Bronchial epithelial cell (primary cell): ENCODE measurements around the gene RBMS1. TPM values are rescaled to one million over a fixed set of nuclear protein-coding genes. Genes with fewer than 3 reads are reported as not detected.

ENCODE experiments used
- DNase-seq: peaks from one replicate; pipeline ENCODE4 v3.0.0-alpha.2; 2010; ENCODE audit warnings: low read depth
- FAIRE-seq: peaks from 2 replicates; lab custom pipeline; 2011; peaks lifted over from hg19 to GRCh38; lab: Jason Lieb, UNC
- H3K27me3 ChIP-seq: 2 replicates; pipeline ENCODE4 v1.5.1; 2011; ENCODE audit warnings: low read length; ENCODE audit not compliant: control insufficient read depth, insufficient read depth
- H3K36me3 ChIP-seq: 2 replicates; pipeline ENCODE4 v1.5.1; 2011; ENCODE audit warnings: low read length; ENCODE audit not compliant: control insufficient read depth, insufficient read depth
- H3K4me3 ChIP-seq: 2 replicates; pipeline ENCODE4 v1.5.1; 2011; ENCODE audit warnings: mild to moderate bottlenecking, low read depth, low read length, control low read depth
- CTCF ChIP-seq: IDR thresholded peaks from 2 replicates; pipeline ENCODE4 v1.5.1; 2011; ENCODE audit warnings: mild to moderate bottlenecking, moderate library complexity, low read length, control low read depth, inconsistent platforms; ENCODE audit not compliant: insufficient read depth, severe bottlenecking
- total RNA-seq: library from RNA; depleted of rRNA; stranded (reverse); fragments of >200 nt; gene quantifications from 2 replicates; pipeline ENCODE4 v1.2.1, GENCODE V29; 2014

The RBMS1 gene
- total RNA-seq, 1 donor from 2014 or later = 30.0 TPM

DNA sequence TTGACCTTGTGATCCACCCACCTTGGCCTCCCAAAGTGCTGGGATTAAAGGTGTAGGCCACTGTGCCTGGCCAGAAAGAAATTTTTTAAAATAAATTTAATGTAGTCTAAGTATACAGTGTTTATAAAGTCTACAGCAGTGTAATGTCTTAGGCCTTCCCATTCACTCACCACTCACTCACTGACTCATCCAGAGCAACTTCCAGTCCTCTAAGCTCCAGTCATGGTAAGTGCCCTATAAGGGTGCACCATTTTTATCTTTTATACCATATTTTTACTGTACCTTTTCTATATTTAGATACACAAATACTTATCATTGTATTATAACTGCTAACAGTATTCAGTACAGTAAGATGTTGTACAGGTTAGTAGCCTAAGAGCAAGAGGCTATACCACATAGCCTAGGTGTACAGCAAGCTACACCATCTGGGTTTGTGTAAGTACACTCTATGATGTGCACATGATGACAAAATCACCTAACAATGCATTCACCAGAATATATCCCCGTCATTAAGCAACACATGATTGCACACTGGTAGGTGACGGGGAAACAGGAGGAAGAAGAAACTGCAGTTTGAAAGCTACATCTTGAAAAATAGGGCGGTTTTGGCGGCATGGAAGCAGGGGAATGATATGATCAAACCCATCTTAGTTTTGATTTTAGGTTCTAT, 188.4 kb downstream of the RBMS1 start:
- no peak overlapping the region for H3K4me3 ChIP-seq
- FAIRE-seq = no peak
- no peak for TF ChIP-seq CTCF
- H3K27me3 ChIP-seq = no peaks in the 10 kb centered on the region
- peak; percentile 90 for DNase-seq
- H3K36me3 ChIP-seq = peaks cover 3% of the 10 kb centered on the region

DNA sequence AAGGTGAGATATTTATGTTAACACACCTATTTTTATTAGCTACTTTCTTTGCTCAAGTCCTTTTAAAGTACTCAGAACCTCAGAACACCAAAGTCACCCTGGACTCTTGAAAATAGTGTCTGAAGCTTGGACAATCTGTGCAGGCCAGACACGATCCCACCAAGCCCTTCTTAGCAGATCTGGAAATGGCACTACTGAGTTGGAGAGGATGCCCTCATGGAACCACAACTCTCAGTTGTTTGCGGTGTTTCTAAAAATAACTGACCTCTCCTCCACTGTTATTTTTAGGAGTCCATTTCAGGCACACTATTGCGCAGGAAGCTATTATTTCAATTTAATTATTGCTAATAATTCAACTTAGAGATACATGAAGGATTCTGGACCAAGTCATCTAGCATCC, 190.1 kb downstream of the RBMS1 start:
- no peak for TF ChIP-seq CTCF
- peaks cover 4% of the 10 kb centered on the region for H3K36me3 ChIP-seq
- H3K27me3 ChIP-seq = no peaks in the 10 kb centered on the region
- no peak for DNase-seq
- no peak for FAIRE-seq
- H3K4me3 ChIP-seq = no peak overlapping the region

- H3K4me3 ChIP-seq = no peak overlapping the region
- peaks cover 4% of the 10 kb centered on the region for H3K36me3 ChIP-seq
- FAIRE-seq (no peak), DNase-seq (no peak)
- no peaks in the 10 kb centered on the region for H3K27me3 ChIP-seq
- TF ChIP-seq CTCF = no peak
Observed at GRCh38 chr2:160303076-160303475, 190.5 kb downstream of the RBMS1 start.

- no peak for TF ChIP-seq CTCF
- H3K36me3 ChIP-seq = peaks cover 5% of the 10 kb centered on the region
- FAIRE-seq = no peak
- no peak for DNase-seq
- no peak overlapping the region for H3K4me3 ChIP-seq
- H3K27me3 ChIP-seq = no peaks in the 10 kb centered on the region
Observed at GRCh38 chr2:160301420-160301819, 192.2 kb downstream of the RBMS1 start.

GRCh38 chr2:160300203-160300602, 193.4 kb downstream of the RBMS1 start:
- FAIRE-seq = peak; percentile 7
- DNase-seq = peak; percentile 32
- H3K36me3 ChIP-seq = peaks cover 5% of the 10 kb centered on the region

More at GRCh38 chr2:160300203-160300602, 193.4 kb downstream of the RBMS1 start:
- TF ChIP-seq CTCF = no peak
- Histone ChIP-seq H3K4me3 (no peak overlapping the region), H3K27me3 (no peaks in the 10 kb centered on the region)
